MCF 10A (cell line): ENCODE data around the gene ZBTB25. TPM values are rescaled to one million over a fixed set of nuclear protein-coding genes. Genes with fewer than 3 reads are reported as not detected.

Experiments used
- BruUV-seq: library from RNA; stranded (reverse); fragments of 400-500 nt; replicated peaks from 2 replicates; lab custom pipeline; 2021; lab: Mats Ljungman, UMichigan
- CTCF ChIA-PET: fragments of 300-600 bp; sonication (Branson Sonifier 250); formaldehyde crosslinking; extraction: SDS; loops from one replicate; lab custom pipeline; 2021; ENCODE audit warnings: antibody characterized with exemption, inconsistent platforms; lab: Yijun Ruan, JAX
- POLR2A ChIA-PET: fragments of 300-600, 350-650 bp; sonication (Branson Sonifier 250); formaldehyde crosslinking; extraction: SDS; loops from one replicate; lab custom pipeline; 2020; ENCODE audit warnings: antibody characterized with exemption, inconsistent platforms; lab: Yijun Ruan, JAX
- DNase-seq: peaks from one replicate; pipeline ENCODE4 v3.0.0-alpha.2; 2018; ENCODE audit not compliant: unreplicated experiment
- H3K27ac Mint-ChIP-seq: one replicate; pipeline ENCODE4 v1.8.0; 2022; ENCODE audit warnings: mild to moderate bottlenecking, low read depth, mixed read lengths; ENCODE audit not compliant: unreplicated experiment
- H3K27me3 Mint-ChIP-seq: one replicate; pipeline ENCODE4 v1.8.0; 2022; ENCODE audit warnings: mixed read lengths; ENCODE audit not compliant: insufficient read depth, unreplicated experiment
- H3K36me3 Mint-ChIP-seq: one replicate; pipeline ENCODE4 v1.8.0; 2022; ENCODE audit warnings: mild to moderate bottlenecking, moderate library complexity, mixed read lengths; ENCODE audit not compliant: insufficient read depth, unreplicated experiment
- H3K4me1 Mint-ChIP-seq: one replicate; pipeline ENCODE4 v1.8.0; 2022; ENCODE audit warnings: mixed read lengths; ENCODE audit not compliant: insufficient read depth, unreplicated experiment
- H3K4me3 Mint-ChIP-seq: one replicate; pipeline ENCODE4 v1.8.0; 2022; ENCODE audit warnings: mild to moderate bottlenecking, moderate library complexity, mixed read lengths; ENCODE audit not compliant: unreplicated experiment
- H3K9me3 Mint-ChIP-seq: one replicate; pipeline ENCODE4 v1.8.0; 2022; ENCODE audit warnings: mixed read lengths; ENCODE audit not compliant: unreplicated experiment
- CTCF ChIP-seq: fragments of 200-600 bp; IDR thresholded peaks from one replicate; pipeline ENCODE4 v1.8.0; 2022; ENCODE audit warnings: antibody characterized with exemption, mild to moderate bottlenecking; ENCODE audit not compliant: unreplicated experiment
- intact Hi-C: fragments of 100-400 bp; cut with micrococcal nuclease; formaldehyde crosslinking; loops from 2 replicates; pipeline ENCODE4 v1.14.1; 2022
- total RNA-seq: library from RNA; stranded (reverse); gene quantifications from 2 replicates; pipeline ENCODE4 v1.2.3, GENCODE V29; 2022

Gene ZBTB25
- total RNA-seq, 1 experiment from 2014 or later: 11.7 TPM

DNA sequence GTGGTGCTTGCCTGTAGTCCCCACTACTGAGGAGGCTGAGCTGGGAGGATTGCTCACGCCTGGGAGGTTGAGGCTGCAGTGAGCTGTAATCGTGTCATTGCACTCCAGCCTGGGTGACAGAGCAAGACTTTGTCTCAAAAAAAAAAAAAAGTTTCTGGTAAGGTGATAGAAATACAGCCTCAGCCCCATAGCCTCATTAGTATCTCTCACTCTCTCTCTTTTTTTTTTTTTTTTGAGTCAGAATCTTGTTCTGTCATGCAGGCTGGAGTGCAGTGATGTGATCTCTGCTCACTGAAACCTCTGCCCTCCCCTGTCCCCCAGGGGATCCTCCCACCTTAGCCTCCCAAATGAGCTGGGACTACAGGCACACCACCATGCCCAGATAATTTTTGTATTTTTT, 96.3 kb downstream of the ZBTB25 start:
- no peak overlapping the region for H3K27ac Mint-ChIP-seq
- CTCF ChIA-PET: no interaction called here
- BruUV-seq: no TSS peak
- DNase-seq: no peak
- peaks cover 4% of the 10 kb centered on the region for H3K4me1 Mint-ChIP-seq
- POLR2A ChIA-PET: interaction anchor here (0.6 to 1.0 kb wide), 2 partner anchors 19 to 55 kb away, joined by 3 read pairs; no protein-coding TSS in a partner anchor
- peaks cover 68% of the 10 kb centered on the region for H3K36me3 Mint-ChIP-seq
- no peak for TF ChIP-seq CTCF
- H3K4me3 Mint-ChIP-seq: no peak overlapping the region
- no peaks in the 10 kb centered on the region for H3K27me3 Mint-ChIP-seq
- no peaks in the 10 kb centered on the region for H3K9me3 Mint-ChIP-seq
- intact Hi-C loops: no loop called here

DNA sequence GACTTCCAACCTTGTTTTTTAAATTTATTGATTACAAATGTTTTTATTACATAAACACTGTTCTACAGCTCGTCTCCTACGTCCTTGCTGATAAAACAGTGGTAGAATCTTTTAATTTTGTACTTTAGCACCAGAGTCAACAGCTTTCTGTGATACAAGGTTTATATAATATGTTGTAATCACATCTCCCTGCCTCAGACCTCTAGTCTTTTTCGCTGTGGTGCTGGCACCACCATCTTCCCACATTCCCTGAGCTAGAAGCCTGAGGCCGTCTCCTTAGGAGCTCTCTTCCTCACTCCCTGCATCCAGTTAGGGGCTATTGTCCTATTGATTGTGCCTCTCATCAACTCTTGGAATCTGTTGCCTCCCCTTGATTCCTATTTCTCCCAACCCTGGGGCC, 98.3 kb downstream of the ZBTB25 start:
- ChIA-PET CTCF (interaction anchor here (0.7 kb wide), 1 partner anchor 11 kb away, joined by 5 read pairs; no protein-coding TSS in a partner anchor), POLR2A (no interaction called here)
- intact Hi-C loops: no loop called here
- no peak for TF ChIP-seq CTCF
- no peaks in the 10 kb centered on the region for H3K9me3 Mint-ChIP-seq
- H3K36me3 Mint-ChIP-seq: peaks cover 60% of the 10 kb centered on the region
- no TSS peak for BruUV-seq
- no peaks in the 10 kb centered on the region for H3K27me3 Mint-ChIP-seq
- DNase-seq: no peak
- no peak overlapping the region for H3K4me3 Mint-ChIP-seq
- H3K4me1 Mint-ChIP-seq: peaks cover 4% of the 10 kb centered on the region
- H3K27ac Mint-ChIP-seq: no peak overlapping the region

- H3K9me3 Mint-ChIP-seq: no peaks in the 10 kb centered on the region
- no peak for DNase-seq
- POLR2A ChIA-PET: interaction anchor here (0.7 to 5.1 kb wide), 3 partner anchors 14 to 512 kb away, joined by 3 to 24 read pairs (median 3); partner anchors contain the start of gene MTHFD1
- H3K27ac Mint-ChIP-seq: no peak overlapping the region
- no peaks in the 10 kb centered on the region for H3K4me1 Mint-ChIP-seq
- CTCF ChIA-PET: interaction anchor here (0.6 kb wide), 1 partner anchor 315 kb away, joined by 3 read pairs; no protein-coding TSS in a partner anchor
- H3K4me3 Mint-ChIP-seq: no peak overlapping the region
- peaks cover 54% of the 10 kb centered on the region for H3K36me3 Mint-ChIP-seq
- intact Hi-C loops: no loop called here
- no TSS peak for BruUV-seq
- TF ChIP-seq CTCF: no peak
- no peaks in the 10 kb centered on the region for H3K27me3 Mint-ChIP-seq
These were observed 101.7 kb downstream of the ZBTB25 start for GRCh38 chr14:64401949-64402348.

DNA sequence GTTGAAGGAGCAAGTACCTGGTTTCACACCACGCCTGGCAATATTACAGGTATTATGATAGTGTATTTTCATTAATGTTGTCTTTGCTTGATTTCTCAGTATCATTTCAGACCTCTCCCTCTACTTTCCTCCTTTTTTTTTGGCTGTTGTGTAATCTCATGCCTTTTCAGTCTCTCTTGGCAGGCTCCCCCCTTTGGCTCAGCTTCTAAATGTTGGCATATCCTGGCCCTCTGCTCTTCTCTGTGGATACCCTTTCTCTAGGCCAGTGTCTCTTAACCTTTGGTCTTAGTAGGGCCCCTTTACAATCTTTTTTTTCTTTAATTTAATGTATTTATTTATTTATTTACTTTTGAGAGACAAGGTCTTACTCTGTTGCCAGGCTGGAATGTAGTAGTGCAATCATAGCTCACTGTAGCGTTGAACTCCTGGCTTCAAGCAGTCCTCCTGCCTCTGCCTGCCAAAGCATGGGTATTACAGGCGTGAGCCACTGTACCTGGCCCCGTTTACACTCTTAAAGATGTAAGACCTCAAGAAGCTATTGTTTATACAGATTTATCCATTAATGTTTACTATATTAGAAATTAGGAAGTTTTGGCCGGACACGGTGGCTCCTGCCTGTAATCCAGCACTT, 102.7 kb downstream of the ZBTB25 start:
- no peak for DNase-seq
- Mint-ChIP-seq H3K4me3 (no peak overlapping the region), H3K27ac (no peak overlapping the region), H3K36me3 (peaks cover 45% of the 10 kb centered on the region), H3K9me3 (no peaks in the 10 kb centered on the region), H3K4me1 (no peaks in the 10 kb centered on the region), H3K27me3 (no peaks in the 10 kb centered on the region)
- intact Hi-C loops: no loop called here
- no peak for TF ChIP-seq CTCF
- CTCF ChIA-PET: interaction anchor here (1.3 kb wide), 1 partner anchor 9 kb away, joined by 4 read pairs; no protein-coding TSS in a partner anchor
- POLR2A ChIA-PET: interaction anchor here (0.7 to 5.1 kb wide), 2 partner anchors 13 to 64 kb away, joined by 3 to 24 read pairs; partner anchors contain the start of gene MTHFD1
- BruUV-seq: no TSS peak

Other genes with a start within 250 kb of the ZBTB25 start
- gene ESR2, start 209.5 kb downstream of the ZBTB25 start, total RNA-seq: 0.29 and 0.47 TPM in 2 replicates
- 57.6 and 72.7 TPM in 2 replicates for gene MTHFD1, start 115.5 kb downstream of the ZBTB25 start, total RNA-seq
- gene AKAP5, start 38.3 kb downstream of the ZBTB25 start, total RNA-seq: 0.14 and 0.22 TPM in 2 replicates
- gene ZBTB1, start 932 bp upstream of the ZBTB25 start, total RNA-seq: 26.5 and 30.9 TPM in 2 replicates
- 0.51 and 0.56 TPM in 2 replicates for gene HSPA2, start 36.9 kb upstream of the ZBTB25 start, total RNA-seq
- 0.47 TPM in 1 of 2 replicates, not detected in the other for gene PPP1R36, start 46.1 kb upstream of the ZBTB25 start, total RNA-seq
- gene PLEKHG3, start 200.6 kb upstream of the ZBTB25 start, total RNA-seq: 52.9 and 72.8 TPM in 2 replicates